NCI-H345 (cell line): ENCODE measurements around the gene SLIT2.

Experiments used
- DNase-seq: peaks from one replicate; lab custom pipeline; 2025; lab: John Stamatoyannopoulos, UW

The SLIT2 gene, protein sequence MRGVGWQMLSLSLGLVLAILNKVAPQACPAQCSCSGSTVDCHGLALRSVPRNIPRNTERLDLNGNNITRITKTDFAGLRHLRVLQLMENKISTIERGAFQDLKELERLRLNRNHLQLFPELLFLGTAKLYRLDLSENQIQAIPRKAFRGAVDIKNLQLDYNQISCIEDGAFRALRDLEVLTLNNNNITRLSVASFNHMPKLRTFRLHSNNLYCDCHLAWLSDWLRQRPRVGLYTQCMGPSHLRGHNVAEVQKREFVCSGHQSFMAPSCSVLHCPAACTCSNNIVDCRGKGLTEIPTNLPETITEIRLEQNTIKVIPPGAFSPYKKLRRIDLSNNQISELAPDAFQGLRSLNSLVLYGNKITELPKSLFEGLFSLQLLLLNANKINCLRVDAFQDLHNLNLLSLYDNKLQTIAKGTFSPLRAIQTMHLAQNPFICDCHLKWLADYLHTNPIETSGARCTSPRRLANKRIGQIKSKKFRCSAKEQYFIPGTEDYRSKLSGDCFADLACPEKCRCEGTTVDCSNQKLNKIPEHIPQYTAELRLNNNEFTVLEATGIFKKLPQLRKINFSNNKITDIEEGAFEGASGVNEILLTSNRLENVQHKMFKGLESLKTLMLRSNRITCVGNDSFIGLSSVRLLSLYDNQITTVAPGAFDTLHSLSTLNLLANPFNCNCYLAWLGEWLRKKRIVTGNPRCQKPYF (N-terminal part only)

DNA sequence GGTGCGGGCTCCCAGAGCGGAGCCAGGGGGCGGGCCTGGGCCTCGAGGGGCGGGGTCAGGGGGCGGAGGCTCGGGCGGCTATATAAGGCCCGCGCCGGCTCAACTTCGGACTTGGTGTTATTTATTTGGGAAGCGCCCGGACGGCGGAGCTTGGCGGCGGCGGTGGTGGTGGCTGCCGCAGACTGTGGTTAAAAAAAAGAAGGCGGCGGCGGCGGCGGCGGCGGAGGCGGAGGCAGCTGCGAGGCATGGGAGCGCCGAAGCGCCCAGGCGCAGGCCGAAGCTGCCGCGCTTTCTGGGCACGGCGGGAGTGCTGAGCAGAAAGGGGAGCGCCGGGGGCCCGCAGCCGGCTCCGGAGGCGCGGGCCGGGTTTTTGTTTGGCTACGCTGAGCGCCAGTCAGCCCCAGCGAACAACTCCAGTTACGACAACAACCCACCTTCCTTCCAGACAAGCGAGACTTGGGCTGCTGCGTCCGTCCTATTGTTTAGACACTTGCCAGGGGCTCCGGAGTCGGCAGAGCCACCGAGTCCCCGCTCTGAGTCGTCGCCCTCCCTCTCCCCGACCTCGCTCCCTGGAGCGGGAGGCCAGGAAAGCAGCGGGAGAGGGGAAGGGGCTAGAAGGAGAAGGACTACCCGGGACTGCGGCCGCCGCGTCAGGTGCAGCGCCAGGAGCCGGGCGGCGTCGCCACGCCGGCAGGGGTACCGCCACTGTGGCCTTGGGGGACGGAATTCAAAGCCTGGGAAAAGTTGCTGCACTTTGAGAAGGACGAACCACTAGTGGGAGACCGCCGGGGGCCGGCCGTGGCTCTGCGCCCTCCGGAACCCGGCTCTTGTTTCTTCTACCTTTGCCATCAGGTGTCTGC, at the start of gene SLIT2:
SLIT2 (plus strand) TSS at position 110 of the 860 bp plus-strand sequence. CDS start 1,911 bp downstream, outside the sequence.
- DNase-seq = peak; percentile 76

DNA sequence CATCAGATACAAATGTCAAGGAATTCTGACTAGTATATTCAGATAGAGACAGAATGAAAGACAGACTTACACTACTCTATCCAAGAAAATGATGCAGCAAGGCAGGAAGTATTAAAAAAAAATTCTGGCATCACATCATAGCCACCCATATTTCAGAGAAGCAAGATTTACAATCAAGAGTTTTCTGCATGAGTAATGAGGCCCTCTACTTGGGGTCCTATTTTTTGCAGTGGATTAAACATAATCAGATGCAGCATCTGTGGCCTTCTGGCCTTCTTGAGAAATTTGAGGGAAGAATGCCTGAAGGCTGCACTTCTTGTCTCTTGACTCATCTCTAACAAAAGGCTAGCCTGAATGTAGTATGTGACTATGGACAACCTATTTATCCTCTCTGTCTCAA, 48.2 kb upstream of the SLIT2 start:
- DNase-seq = no peak

DNA sequence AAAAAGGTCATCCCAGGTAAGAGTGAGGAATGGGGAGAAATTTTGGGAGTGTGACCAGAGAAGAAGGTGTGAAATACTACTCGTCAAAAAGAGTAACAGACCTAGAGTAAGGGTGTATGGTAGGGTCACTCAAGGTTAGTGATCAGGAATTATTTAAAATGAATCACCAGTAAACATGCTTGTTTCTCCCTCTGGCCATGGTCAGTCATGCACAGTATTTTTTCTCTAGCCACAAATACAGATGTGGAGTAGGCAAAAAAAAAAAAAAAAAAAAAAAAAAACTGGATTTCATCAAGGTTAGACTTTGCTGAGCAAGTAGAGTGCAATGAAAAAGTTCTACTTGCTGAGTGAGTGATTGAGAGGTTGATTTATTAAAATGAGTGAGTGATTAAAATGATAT, 34.2 kb upstream of the SLIT2 start:
- no peak for DNase-seq

DNA sequence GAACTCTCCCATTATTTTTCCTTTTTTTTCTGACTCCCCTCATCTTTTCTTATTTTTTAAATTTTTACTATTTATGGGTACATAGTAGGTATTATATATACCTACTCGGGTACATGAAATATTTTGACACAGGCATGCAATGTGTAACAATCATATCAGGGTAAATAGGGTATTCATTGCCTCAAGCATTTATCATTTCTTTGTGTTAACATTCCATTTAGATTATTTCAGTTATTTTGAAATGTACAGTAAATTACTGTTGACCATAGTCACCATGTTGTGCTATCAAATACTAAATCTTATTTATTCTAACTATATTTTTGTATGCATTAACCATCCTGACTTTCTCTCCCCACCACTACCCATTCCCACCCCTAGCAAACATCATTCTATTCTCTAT, 33.8 kb upstream of the SLIT2 start:
- no peak for DNase-seq

DNA sequence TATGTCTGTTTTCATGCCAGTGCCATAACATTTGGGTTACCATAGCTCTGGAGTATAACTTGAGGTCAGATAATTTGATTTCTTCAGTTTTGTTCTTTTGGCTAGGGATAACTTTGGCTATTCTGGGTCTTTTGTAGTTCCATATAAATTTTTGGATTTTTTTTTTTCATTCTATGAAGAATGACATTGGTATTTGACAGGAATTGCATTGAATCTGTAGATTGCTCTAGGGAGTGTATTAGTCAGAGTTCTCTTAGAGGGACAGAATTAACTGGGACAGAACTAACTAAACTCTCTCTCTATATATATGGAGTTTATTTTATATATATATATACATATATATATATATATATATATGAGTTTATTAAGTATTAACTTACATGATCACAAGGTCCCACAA, 32.2 kb upstream of the SLIT2 start:
- no peak for DNase-seq

DNA sequence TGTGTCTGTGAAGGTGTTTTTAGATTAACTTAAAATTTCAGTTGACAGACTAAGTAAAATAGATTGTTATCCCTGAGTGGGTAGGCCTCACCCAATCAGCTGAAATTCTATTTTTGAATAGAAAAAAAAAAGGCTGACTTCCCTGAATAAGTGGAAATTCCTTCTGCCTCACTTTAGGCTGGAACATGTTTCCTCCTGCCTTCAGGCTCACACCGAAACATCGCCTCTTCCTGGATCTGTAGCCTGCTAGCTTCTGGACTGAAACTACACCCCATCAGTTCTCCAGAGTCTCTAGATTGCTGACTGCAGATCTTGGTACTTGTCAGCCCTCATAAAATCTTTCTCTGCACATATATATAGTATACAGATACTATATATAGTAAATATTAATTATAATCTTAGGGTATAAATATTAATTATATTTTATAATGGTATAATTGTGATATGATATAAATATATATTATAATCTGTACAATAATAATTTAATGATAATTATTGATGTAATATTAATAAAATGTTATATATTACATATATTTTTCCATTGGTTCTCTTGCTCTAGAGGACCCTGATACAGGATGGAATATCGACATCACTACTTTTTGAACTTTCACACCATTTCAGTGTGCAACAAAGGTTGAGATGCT, 13.7 kb upstream of the SLIT2 start:
- no peak for DNase-seq

DNA sequence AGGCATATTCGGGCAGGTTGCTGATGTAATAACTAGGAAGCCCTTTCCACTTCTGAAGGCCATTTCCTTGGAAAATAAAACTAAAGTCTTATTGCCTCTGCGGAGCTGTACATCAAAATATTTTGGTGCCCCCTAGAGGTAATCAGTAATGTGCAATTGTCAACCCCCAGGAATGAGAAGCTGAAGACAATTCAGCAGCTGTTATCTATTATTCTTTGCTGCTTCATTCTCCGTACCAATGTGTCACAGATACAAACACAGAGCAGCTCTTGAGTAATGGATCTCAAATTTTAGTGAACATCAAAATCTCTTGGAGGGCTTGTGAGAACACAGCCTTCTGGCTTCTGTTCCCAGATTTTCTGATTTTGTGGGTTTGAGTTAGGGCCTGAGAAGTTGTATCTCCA, 3.5 kb upstream of the SLIT2 start:
- peak; percentile 45 for DNase-seq

DNA sequence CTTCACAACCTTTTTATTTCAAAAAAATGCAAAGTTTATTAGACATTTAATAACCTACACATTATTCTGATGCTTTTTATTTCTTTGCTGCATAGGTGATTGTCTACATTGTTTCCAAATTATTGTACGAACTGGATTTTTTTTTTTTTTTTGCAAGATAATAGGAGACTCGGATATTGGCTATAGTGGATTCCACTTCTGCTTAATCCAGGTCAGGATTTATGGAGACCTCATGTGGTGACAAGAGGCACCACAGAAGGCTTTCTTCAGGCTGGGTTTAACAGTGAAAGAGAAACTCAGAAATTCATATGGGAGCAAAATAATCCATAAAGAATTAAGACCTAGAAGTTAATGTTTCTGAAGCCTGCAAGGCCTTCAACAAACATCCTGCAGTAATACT, 2.4 kb upstream of the SLIT2 start:
- no peak for DNase-seq

DNA sequence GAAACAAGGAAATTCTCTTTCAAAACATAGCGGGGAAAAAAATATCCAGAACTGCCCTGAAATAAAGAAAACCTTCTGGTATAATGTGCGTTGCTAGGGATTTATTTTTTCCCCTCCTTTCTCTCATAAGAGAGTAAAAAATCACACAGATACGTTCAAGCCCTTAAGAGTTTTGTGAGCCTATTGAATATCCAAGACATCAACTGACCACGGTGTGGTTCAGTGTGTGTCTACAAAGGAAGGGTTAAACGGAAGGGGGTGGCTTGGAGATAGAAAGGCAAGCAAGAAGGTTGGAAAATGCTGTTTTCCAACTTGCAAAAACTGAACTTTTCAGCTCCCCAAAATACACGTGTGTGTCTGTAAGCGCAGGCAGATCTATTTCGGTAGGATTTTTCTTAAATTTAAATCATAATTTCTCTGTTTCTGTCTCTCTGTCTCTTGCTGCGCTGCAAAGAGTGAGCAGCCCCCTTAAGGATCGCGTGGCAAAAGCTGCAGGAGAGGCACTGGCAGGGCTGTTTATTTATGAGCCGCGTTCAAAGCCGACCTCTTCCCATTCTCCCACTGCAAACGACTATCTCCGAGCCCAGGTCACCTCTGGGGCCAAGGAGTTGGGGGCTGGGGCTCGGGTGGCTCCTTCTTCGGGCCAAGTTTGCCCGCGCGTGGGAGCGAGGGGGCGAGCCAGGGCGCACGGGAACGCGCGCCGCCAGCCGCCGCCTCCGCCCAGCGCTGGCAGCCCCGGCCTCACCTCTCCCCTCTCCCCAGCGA, 492 bp upstream of the SLIT2 start:
- DNase-seq = no peak

DNA sequence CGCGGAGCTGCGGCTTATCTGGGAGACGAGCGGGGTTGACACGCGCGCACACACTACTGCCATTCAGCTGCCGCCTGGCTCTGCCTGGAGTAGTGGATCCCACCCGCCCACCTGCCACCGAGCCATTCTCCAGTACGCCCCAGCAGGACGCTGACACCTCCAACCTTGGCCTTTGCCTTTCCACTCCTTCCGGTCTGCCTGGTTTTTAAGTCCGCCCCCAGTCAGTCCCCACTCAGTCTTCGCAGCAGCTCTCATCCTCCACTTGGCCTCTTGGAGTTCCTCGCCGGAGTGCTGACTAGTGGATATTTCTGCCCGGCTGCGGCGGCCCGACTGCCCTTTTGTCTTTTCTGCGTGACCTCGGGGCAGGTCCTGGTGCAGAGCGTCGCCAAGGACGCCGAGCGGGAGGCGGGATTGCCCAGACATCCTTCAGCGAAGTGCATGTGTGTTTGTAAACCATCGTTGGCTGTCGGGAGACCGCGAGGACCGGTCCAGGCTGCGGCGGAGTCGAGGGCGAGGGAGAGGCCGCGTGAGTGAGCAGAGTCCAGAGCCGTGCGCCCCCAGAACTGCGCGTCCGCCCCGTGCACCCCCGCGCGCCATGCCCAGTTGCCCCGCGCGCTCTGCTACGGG, 1.1 kb downstream of the SLIT2 start:
- peak; percentile 42 for DNase-seq

DNA sequence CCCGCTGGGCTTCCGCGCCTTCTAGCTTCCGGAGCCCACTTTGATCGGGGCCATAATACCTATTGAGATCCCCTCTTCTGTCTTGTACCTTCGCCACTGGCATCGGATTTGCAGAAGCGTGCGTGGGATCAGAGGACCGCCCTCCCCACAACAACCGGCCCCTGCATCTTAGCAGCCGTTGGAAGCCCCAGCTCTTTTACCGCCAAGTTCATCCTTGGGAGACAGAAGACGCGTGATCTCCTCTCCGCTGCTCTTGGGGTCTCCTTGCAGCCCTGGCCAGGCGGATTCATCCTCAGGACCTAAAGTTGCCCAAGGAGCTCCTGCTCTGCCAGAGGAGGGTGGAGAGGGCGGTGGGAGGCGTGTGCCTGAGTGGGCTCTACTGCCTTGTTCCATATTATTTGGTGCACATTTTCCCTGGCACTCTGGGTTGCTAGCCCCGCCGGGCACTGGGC, 1.6 kb downstream of the SLIT2 start:
- peak; percentile 32 for DNase-seq

DNA sequence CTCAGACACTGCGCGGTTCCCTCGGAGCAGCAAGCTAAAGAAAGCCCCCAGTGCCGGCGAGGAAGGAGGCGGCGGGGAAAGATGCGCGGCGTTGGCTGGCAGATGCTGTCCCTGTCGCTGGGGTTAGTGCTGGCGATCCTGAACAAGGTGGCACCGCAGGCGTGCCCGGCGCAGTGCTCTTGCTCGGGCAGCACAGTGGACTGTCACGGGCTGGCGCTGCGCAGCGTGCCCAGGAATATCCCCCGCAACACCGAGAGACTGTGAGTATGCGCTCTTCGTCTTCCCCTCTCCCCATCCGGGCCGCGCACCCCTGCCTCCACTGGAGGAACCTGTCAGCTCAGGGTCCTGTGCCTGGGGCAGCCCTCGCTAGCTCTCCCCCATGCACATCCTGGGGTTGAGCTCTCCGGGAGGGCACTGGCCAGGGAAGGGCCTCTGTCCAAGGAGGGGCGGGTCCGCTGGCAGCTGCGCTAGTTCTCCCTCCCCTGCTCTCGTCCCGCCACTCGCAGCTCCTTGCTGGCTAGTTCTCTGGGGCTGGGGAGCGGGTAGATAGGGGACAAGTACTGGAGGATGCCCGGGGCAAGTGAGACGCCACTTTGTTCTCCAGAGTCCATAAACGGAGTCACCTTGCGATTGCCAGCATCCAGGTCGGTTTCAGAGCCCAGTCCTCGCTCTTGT, 2.2 kb downstream of the SLIT2 start:
- DNase-seq = peak; percentile 32

DNA sequence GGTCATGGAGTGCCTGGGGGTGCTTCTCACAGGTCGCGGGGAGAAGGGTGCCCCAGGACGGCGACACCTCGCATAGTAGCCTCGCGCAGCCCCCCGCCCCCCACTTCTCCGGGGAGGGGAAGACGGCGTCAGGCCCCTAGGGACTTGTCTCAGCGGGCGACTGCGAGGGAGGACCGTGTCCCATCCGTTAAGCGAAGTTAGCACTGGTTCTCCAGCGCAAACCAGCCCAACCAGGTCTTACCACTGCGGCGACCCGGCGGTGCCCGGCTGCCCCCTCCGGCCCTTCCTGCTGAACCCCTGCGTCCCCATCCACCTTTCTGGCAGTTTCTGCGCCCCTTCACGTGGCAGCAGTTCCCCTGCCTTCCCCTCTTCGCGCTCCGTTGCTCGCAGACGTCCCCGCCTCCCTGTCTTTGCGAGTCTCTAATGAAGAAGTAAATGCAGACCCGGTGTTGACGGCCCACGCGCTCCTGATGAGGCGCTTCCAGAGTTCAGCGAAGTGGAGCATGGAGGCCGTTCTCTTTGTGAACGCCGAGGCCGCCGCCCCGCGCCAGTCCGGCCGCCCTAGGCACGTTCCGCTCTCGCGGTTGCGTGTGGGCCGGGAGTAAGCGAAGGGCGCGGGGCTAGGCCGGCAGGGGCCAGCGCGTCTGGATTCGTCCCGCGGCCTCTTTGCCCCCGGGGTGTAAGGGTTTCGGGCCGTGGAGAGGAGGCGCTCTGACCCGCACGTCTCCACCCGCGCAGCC, 3.0 kb downstream of the SLIT2 start:
- DNase-seq = peak; percentile 23

DNA sequence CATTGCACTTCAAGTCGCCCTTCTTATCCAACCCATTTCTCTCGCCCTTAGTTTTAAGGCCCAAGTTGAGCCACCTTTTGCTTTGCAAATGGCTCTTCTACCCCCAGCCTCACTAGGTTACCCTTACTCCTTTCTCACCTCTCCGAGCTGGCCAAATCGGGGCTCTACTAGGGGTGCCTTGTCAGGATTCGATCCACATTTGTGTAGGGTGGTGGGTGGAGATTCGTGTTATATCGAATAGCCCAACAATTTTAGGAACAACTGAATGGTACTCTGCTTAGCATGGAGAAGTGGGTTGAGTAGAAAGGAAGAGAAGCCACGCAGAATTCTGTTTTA, 3.5 kb downstream of the SLIT2 start:
- DNase-seq = no peak

DNA sequence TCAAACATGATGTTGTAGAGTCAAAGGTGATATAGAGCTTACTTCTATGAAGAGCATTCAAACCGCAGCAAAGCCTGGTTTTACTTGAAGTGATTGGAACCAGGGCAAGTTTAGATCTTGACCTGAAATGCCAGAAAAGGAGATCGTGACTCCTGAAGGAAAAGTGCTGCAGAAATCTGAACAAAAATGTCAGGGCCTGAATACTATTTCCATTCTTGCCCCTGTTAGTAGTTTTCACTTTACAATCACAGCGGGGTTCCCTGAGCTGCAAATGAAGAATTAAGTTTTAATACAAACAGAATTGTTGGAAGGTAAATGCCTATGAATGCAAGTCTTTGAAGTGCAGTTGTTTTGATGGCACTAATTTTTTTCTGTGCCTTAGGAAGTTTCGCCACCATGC, 4.1 kb downstream of the SLIT2 start:
- DNase-seq = no peak

DNA sequence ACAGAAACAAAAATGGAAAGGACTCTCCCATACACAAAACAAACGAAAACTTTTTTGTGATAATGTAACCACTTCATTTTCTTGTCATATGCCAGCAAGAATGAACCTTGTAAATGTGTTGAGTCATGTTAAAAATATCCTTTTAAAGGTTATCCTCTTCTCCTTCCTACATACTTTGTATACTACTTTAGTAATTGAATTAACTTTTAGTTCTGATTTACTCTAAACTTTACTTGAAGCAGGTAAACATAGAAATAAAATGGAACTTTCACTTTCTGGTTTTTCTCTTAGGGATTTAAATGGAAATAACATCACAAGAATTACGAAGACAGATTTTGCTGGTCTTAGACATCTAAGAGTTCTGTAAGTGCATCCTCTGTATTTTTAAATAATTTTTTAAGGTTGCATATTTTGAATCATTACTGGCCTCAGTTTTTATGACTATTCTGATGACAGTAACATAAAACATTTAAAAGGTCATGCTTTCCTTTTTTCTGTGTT, 4.7 kb downstream of the SLIT2 start:
- DNase-seq = no peak

DNA sequence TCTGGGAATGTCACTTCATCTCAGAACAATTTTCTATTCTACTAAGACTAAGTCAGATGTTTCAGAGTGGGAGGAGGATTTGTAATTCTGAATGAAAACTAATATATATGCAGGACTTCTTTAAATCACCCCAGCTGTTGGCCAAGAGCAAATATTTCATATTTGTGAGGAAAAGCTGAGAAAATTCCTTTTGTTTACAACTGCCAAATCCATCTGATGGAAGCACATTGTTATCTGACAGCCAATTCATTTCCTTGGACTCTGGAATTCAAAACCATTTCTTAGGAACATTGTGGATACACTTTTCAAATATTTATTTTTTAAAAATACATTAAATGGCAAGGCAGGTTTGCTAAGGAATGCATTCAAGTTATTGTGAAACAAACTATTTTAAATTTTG, 8.0 kb downstream of the SLIT2 start:
- DNase-seq = no peak

DNA sequence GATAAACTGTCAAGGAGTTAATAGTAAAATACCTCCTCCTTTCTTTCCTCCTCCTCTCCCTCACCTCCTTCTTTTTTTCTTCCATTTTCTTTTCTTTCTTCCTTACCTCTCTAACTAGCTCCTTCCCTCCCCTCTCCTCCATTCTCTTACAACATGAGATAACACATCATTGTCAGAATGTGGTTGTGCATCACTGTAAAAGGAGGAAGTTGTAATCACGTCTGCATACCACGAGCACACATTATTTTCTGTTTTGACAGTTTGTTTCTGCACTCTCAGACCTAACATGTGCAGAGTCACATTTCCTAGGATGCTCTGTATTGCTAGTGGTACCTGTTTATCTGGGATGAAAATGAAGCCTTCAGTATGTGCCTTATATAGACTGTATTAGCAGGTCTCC, 9.1 kb downstream of the SLIT2 start:
- no peak for DNase-seq

DNA sequence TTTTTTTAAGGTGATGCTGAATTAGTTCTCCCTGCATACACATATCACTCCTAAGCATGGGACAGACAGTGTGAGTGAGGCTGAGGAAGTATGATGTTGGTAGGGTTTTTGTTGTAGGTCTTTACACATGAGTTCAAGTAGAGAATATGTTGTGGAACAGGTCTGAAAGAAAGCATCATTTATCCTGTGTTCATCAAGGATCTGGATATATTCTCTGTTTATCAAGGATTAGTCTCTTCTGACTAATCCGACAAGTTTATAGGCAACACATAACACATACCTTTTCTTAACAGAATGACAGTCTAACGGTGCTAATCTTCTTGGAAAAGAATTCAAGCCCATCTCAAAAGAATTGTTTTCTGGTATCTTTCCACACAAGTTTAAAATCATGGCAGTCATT, 10.5 kb downstream of the SLIT2 start:
- no peak for DNase-seq
